OCI-LY3 (cell line): Measurements from ENCODE around the gene PLCB1.

Experiments used
- CTCF ChIP-seq: fragments of 200-600, 300-600 bp; sonication (generic); IDR thresholded peaks from 2 replicates; pipeline ENCODE4 v1.5.1; 2014; ENCODE audit warnings: antibody characterized with exemption, low read length, low read depth
- EZH2phosphoT487 ChIP-seq: fragments of 200-600 bp; shearing (Covaris generic); IDR thresholded peaks from 2 replicates; pipeline ENCODE4 v1.6.1; 2018; ENCODE audit warnings: antibody characterized with exemption, mixed run types, low read depth

GRCh38 chr20:8094415-8094818 lies 37.6 kb upstream of the PLCB1 start:
- TF ChIP-seq CTCF = no peak
- no peak for TF ChIP-seq EZH2phosphoT487
